HAP-1 (cell line): ENCODE data around the gene ANTKMT.
"Not testable (repeated sequence)": the region's sequence is repeated elsewhere in the genome, so short reads cannot be mapped to it uniquely, and the experiment has no call there.

Source experiments
- DNase-seq, 2 experiments: peaks; one replicate each; pipeline ENCODE4 v3.0.0-alpha.2; 2016 to 2020; ENCODE audit warnings: low spot score in 2 of 2
- H3K27me3 ChIP-seq: fragments of 250-450 bp; sonication (Bioruptor Pico); 2 replicates; pipeline ENCODE4 v1.5.1; 2020; ENCODE audit warnings: low read depth, mild to moderate bottlenecking, moderate library complexity
- H3K36me3 ChIP-seq: fragments of 250-450 bp; sonication (Bioruptor Pico); replicated peaks from 2 replicates; pipeline ENCODE4 v1.5.1; 2020; ENCODE audit warnings: mild to moderate bottlenecking
- H3K4me1 ChIP-seq: fragments of 250-450 bp; sonication (Bioruptor Pico); 2 replicates; pipeline ENCODE4 v1.5.1; 2020; ENCODE audit warnings: mild to moderate bottlenecking
- H3K4me3 ChIP-seq: fragments of 250-450 bp; sonication (Bioruptor Pico); 2 replicates; pipeline ENCODE4 v1.5.1; 2020; ENCODE audit warnings: mild to moderate bottlenecking, moderate library complexity
- H3K9me3 ChIP-seq: fragments of 250-450 bp; sonication (Bioruptor Pico); 2 replicates; pipeline ENCODE4 v1.5.1; 2020; ENCODE audit warnings: mild to moderate bottlenecking, moderate library complexity
- in situ Hi-C: fragments of 300-500 bp; cut with MboI; formaldehyde crosslinking; loops from 3 replicates; pipeline ENCODE4 v1.14.3; 2020; ENCODE audit warnings: low sequenced_read_pairs, inconsistent platforms, mixed read lengths

The ANTKMT gene

DNA sequence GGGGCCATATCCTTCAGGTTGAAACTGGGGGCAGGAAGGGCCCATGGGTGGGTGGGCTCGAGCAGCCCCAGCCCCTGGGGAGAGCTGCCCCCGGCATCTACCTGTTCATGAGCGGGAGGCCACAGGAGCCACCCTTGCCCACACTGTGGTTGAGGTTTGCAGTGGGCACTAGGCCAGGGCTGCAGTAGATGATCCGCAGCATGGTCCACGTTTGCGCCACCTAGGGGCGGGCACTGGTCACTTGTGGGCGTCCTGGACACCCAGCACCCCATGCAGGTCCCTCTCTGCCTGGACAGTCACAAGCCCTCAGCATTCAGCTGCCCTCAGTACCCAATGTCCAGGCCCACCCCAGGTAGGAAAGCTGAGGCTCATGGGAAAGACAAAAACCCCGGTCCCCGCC lies 35.0 kb upstream of the ANTKMT start:
- Histone ChIP-seq H3K27me3 (no peaks in the 10 kb centered on the region), H3K4me3 (no peak overlapping the region), H3K36me3 (peaks cover 48% of the 10 kb centered on the region), H3K9me3 (no peaks in the 10 kb centered on the region), H3K4me1 (peaks cover 29% of the 10 kb centered on the region)
- in situ Hi-C loops = no loop called here
- peak in 1 of 2 experiments; percentile 79 for DNase-seq

DNA sequence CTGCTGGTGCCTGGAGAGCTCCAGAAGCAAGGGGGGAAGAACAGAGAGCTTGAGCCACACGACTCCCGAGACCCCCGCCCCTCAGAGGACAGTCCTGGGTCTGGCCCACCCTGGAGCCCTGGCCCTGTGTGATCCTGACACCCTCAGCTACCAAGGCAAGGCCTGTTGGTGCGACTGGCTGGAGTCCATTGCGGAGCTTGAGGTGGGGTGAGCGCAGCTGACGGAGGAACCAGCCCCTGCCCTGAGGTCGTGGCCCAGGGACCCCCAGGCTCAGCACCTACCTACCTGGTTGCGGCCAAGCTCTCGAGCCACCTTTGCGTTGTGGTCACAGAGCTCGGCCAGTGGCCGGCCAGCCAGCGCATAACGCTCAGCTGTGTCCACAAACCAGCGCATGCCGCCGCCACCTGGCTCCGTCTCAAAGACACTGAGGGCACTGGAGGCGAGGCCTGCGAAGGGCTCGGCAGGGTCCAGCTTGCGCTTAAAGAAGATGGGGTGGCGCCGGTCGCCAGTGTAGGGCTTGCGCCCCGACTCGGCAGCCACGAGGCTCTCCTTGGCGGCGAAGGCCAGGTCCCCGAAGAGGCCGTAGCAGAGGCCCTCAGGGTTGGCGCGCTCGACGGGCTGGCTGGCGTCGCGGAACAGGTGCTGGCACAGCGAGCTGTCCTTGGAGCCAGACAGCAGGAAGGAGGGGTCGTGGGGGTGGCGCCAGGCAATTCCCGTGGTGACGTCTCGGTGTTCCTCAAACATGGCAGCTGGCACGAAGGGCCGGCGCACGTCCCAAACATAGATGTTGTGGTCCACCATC lies 34.3 kb upstream of the ANTKMT start:
- in situ Hi-C loops = no loop called here
- Histone ChIP-seq H3K4me1 (peaks cover 22% of the 10 kb centered on the region), H3K4me3 (no peak overlapping the region), H3K27me3 (no peaks in the 10 kb centered on the region), H3K9me3 (no peaks in the 10 kb centered on the region), H3K36me3 (peaks cover 41% of the 10 kb centered on the region)
- DNase-seq = no peak

DNA sequence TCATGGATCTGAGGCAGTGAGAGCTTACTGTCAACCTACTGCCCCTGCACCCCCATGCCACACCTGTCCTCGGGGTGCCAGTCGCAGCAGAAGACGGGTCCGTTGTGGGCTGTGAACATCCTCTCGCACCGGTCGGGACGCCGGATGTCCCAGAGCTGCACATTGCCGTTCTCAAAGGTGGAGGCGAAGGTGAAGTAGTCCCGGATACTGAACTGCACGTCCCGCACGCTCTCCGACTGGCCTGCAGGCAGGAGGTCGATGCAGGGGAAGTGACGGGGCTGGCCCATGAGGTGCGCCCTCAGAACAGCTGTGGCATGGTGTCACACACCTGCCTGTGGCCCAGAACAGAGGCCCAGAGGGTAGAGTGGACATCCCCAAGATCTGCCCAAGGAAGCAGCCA lies 33.4 kb upstream of the ANTKMT start:
- H3K4me1 ChIP-seq = peaks cover 16% of the 10 kb centered on the region
- DNase-seq = no peak
- H3K4me3 ChIP-seq = no peak overlapping the region
- peaks cover 33% of the 10 kb centered on the region for H3K36me3 ChIP-seq
- H3K9me3 ChIP-seq = no peaks in the 10 kb centered on the region
- in situ Hi-C loops = no loop called here
- no peaks in the 10 kb centered on the region; the same call in 1 of the 2 replicates for H3K27me3 ChIP-seq

DNA sequence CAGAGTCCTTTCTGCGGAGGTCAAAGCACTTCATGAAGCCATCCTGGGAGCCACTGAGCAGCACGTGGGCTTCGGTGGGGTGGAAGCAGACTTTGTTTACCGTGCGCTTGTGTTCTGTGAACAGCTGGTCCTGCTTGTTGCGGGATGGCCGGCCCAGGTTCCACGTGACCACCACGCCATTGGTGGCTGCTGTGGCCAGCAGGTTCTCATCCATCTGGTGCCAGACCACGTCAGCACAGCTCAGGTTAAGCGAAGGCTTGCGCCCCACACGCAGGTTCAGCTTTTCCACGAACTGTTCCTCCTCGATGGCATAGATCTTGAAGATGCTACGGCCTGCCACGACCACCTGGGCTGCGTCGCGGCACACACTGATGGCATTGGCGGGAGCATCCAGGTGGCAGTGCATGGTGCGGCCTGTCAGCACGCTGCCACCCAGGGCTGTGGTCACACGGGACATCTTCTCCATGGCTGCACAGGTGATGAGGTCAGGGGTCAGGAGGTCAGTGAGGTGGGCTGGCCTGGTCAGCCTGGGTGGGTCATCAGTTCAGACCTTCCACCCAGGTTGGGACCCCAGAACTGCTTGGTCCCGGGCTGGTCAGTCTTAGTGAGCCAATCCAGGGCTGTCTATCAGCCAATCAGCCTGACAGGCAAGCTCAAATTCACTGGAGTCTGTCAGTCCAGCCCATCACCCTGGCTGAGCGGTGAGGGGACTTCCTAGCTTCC lies 31.6 kb upstream of the ANTKMT start:
- H3K9me3 ChIP-seq = no peaks in the 10 kb centered on the region
- in situ Hi-C loops = no loop called here
- no peak for DNase-seq
- H3K36me3 ChIP-seq = peaks cover 23% of the 10 kb centered on the region
- peak overlapping the region; percentile 93 for H3K4me3 ChIP-seq
- no peaks in the 10 kb centered on the region; the same call in 1 of the 2 replicates for H3K27me3 ChIP-seq
- H3K4me1 ChIP-seq = peaks cover 10% of the 10 kb centered on the region

GRCh38 chr16:691242-691641 lies 29.7 kb upstream of the ANTKMT start:
- H3K4me3 ChIP-seq, in situ Hi-C loops, DNase-seq, H3K9me3 ChIP-seq, H3K27me3 ChIP-seq: not testable (repeated sequence)
- H3K4me1 ChIP-seq = peaks cover 17% of the 10 kb centered on the region
- H3K36me3 ChIP-seq = peaks cover 14% of the 10 kb centered on the region

GRCh38 chr16:692356-693108 lies 28.4 kb upstream of the ANTKMT start:
- no peaks in the 10 kb centered on the region for H3K9me3 ChIP-seq
- H3K36me3 ChIP-seq = peaks cover under 1% of the 10 kb centered on the region
- H3K27me3 ChIP-seq = no peaks in the 10 kb centered on the region; the same call in 1 of the 2 replicates
- in situ Hi-C loops = no loop called here
- H3K4me1 ChIP-seq = peaks cover 17% of the 10 kb centered on the region
- no peak overlapping the region for H3K4me3 ChIP-seq
- no peak for DNase-seq

DNA sequence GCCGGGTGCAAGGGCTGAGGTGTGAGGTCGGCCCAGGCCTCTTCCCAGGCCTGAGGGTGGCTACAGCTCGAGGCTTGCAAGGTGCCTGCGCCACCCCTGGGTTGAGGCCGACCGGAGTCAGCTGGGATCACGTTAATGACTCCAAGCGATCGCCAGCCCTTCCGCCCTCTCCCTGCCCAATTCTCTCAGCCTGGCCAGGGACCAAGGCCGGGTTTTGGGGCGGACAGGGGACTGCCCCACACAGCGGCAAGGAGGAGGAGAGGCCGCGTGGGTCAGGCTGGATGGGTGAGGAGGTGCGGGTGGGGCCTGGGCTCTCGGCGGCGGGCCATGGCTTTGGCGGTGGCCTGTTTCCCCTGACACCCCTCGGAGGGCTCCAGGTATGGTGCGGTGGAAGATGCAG lies 27.6 kb upstream of the ANTKMT start:
- in situ Hi-C loops = no loop called here
- H3K4me3 ChIP-seq = no peak overlapping the region
- H3K4me1 ChIP-seq = peaks cover 17% of the 10 kb centered on the region
- H3K27me3 ChIP-seq = no peaks in the 10 kb centered on the region; the same call in 1 of the 2 replicates
- H3K36me3 ChIP-seq = no peaks in the 10 kb centered on the region; the same call in 1 of the 2 replicates
- H3K9me3 ChIP-seq = no peaks in the 10 kb centered on the region
- no peak for DNase-seq

DNA sequence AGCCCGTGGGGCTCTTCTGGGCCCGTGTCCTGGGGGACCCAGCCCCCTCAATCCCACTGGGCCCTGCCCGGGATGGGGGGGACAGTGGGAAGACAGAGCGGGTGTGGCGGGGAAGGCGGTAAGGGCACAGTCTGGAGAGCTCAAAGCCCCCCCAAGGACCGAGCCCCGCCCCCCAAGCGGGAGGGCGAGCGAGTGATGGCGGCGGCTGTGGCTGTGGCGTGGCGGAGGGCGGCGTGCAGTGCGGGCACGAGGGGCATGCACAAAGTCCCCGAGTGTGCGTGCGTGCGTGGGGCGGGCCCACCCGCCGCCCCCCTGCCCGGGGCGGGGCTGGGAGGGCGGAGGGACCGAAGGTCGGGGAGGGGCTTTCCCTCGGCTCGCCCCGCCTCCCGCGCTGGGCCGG lies 27.2 kb upstream of the ANTKMT start:
- Histone ChIP-seq H3K36me3 (no peaks in the 10 kb centered on the region; the same call in 1 of the 2 replicates), H3K4me1 (peaks cover 17% of the 10 kb centered on the region), H3K27me3 (no peaks in the 10 kb centered on the region; the same call in 1 of the 2 replicates), H3K4me3 (no peak overlapping the region), H3K9me3 (no peaks in the 10 kb centered on the region)
- DNase-seq = no peak
- in situ Hi-C loops = no loop called here

DNA sequence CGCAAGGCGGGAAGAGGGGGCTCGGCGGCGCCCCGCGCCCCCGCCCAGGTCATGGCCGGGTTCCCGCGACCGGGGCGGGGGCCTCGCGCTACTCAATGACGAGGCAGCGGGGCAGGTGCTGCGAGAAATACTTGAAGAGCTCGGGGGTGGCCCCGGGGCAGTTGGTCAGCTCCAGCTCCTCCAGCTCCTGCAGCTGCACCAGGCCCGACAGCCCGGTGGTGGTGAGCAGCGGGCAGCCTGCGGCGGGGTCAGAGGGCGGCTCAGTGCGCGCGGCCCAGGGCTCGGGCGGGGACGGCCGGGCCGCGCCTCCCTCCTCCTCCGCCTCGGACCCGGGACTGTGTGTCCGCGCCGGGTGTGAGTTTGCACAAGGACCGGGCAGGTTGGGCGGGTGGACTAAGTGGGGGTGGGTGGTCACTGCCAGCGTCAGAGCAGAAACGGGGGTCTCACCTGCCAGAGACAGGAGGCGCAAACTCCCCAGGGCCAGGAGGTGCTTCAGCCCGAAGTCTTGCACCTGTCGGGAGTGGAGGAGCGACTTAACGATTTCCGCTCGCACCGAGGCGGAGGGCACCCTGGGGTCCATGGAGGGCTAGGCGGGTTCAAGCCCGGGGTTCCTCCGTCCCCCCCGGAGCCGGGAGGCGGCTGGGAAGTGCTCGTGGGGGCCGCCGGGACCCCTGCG lies 26.6 kb upstream of the ANTKMT start:
- Histone ChIP-seq H3K36me3 (no peaks in the 10 kb centered on the region), H3K4me1 (peaks cover 14% of the 10 kb centered on the region), H3K9me3 (no peaks in the 10 kb centered on the region), H3K4me3 (peak overlapping the region; percentile 38), H3K27me3 (no peaks in the 10 kb centered on the region; the same call in 1 of the 2 replicates)
- in situ Hi-C loops = no loop called here
- DNase-seq = no peak

- H3K4me3 ChIP-seq = peak overlapping the region; percentile 38
- H3K9me3 ChIP-seq = no peaks in the 10 kb centered on the region
- H3K36me3 ChIP-seq = no peaks in the 10 kb centered on the region
- H3K4me1 ChIP-seq = peaks cover 11% of the 10 kb centered on the region
- DNase-seq = no peak
- in situ Hi-C loops = no loop called here
- H3K27me3 ChIP-seq = peaks cover under 1% of the 10 kb centered on the region; the same call in 1 of the 2 replicates
Observed at GRCh38 chr16:694863-695354, 26.0 kb upstream of the ANTKMT start.

DNA sequence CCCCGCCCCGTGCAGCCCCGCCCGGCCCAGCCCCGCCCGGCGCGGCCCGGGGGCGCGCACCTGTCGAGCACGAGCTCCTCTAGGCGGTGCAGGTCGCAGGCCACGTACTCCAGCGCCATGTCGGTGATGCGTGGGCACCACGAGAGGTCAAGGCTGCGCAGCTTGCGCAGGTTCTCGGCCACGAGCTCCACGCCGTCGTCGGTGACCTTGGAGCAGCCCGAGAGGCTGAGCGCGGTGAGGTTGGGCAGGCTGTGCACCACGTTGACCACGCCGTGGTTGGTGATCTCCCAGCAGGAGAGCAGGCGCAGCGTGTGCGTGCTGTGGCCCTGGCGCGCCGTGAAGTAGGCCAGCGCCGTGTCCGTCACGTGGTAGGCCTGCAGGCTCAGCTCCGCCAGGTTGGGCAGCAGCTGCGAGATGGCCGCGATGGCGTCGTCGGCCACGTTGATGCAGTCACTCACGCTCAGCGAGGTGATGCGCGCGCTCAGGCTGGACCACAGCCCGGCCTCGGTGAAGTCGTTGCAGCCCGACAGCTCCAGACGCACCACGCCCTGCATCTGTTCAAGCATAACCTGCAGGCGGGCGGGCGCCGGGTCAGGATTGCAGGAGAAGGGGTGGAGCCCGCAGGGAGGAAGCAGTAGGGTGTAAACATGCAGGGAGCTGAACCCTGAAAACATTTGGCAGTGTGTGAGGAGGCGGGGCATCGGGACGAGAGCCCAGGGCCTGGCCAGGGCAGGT lies 25.4 kb upstream of the ANTKMT start:
- in situ Hi-C loops = no loop called here
- DNase-seq = peak in 1 of 2 experiments; percentile 74
- Histone ChIP-seq H3K4me3 (peak overlapping the region; percentile 38), H3K27me3 (peaks cover 6% of the 10 kb centered on the region; the same call in 1 of the 2 replicates), H3K4me1 (peaks cover 9% of the 10 kb centered on the region), H3K36me3 (no peaks in the 10 kb centered on the region), H3K9me3 (no peaks in the 10 kb centered on the region)

DNA sequence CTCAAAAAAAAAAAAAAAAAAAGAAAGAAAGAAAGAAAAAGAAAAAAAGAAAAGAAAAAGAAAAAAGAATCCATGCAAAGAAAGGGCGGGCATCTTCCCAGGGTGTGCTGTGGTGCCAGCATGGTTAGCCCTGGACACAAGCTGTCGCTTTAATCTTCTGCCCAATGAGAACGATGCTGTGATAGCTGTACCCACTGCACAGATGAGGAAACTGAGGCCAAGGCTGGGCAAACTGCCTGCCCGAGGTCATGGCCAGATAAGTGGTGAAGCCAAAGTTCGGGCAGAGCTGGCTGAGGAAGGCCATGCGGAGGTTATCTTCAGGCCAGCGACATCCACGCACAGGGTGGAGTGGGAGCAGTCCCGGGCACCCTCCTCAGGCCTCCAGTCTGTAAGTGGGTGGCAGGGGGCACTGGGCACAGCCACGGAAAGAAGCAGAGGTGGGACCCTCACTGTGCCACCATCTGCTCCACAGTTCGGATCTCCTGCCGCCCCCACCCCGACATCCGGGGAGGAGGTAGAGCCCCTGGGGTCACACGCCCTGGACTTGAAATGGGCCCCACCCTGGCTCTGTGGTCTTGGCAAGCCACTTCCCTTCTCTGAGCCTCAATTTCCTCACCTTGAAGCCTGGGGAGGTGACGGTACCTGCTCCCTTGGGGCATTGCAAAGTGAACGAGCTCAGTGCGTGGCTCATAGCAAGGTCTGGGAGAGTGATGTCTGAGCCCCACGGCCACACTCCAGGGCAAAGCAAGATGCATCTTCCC lies 21.9 kb upstream of the ANTKMT start:
- DNase-seq = no peak
- no peaks in the 10 kb centered on the region for H3K36me3 ChIP-seq
- peaks cover 11% of the 10 kb centered on the region for H3K4me1 ChIP-seq
- H3K27me3 ChIP-seq = peaks cover 25% of the 10 kb centered on the region
- no peak overlapping the region for H3K4me3 ChIP-seq
- no peaks in the 10 kb centered on the region for H3K9me3 ChIP-seq
- in situ Hi-C loops = no loop called here
